CD4-positive, alpha-beta T cell treated with Interferon gamma for 1 hour (primary cell): ENCODE data around the gene SELENOW.
A peak's percentile ranks its signal among the peaks of the same experiment; 100 is the strongest.
"Not testable (repeated sequence)": the region's sequence is repeated elsewhere in the genome, so short reads cannot be mapped to it uniquely, and the experiment has no call there.

ENCODE experiments used
- DNase-seq: peaks from one replicate; pipeline ENCODE4 v3.0.0-alpha.2; 2020

Gene SELENOW

DNA sequence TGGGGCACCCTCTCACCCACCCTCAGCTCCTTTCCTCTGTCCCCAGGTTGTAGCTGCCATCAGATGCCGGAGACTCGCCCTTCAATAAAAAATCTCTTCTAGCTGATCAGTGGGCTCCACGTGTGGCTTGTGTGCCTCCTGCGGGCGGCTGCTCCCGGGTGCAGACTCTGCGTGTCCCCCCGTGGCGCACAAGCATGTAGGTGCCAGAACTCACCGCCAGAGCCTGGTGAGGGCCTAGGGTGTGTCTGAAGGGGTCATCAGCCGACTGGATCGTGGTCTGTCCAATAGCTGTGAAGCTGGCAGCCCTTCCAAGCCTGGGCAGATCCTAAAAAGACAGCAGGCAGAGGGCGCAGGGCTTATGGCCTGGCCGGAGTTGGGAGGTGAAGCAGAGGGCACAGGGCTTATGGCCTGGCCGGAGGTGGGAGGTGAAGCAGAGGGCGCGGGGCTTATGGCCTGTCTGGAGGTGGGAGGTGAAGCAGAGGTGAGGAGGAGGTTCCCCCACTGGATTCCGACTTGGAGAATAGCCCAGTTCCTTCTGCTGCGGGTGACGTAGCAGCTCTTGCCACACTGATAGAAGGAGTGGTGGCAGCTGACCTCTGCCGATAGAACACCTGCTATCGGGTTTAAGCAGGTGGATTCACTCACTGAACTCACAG lies 21.4 kb upstream of the SELENOW start:
- DNase-seq: no peak

DNA sequence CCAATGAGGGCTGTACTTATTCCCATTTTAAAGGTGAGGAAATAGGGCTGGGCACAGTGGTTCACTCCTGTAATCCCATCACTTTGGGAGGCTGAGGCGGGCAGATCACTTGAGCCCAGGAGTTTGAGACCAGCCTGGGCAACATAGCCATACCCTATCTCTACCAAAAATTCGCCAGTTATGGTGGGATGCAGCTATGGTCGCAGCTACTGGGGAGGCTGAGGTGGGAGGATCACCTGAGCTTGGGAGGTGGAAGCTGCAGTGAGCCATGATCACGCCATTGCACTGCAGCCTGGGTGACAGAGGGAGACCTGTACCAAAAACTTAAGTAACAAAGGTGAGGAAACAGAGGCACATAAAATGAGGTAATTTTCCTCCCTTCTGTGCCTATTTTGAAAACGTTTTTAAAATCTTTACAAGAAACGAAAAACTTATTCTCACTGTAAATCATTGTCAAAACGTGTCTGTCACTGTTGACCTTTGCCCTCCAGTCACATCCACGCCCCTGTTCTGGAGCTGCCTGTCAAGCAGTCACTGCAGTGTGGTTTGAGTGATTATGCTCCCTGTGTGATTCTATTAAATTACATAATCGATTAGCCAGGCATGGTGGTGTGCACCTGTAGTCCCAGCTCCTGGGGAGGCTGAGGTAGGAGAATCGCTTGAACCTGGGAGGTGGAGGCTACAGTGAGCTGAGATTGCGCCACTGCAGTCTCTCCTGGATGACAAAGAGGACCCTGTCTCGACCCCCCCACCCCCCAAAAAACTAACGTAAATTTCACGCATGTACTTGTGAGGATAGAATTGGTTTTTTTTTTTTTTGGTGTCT lies 20.7 kb upstream of the SELENOW start:
- no peak for DNase-seq

DNA sequence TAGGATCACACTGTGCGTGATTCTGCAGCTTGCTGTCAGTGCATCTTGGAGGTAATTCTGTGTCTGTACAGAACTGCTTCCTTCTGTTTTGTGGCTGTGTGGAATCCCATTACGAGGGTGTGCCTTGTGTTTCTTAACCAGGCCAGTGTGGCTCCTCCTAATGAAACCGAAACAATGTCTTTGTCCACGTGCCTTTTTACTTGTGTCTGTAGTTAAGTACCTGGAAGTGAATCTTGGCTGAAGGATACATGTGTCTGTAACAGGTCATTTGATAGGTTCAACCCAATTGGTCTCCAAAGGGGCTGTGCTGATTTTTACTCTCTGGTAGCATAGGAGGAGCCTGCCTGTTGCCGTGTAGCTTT lies 20.1 kb upstream of the SELENOW start:
- DNase-seq: no peak

DNA sequence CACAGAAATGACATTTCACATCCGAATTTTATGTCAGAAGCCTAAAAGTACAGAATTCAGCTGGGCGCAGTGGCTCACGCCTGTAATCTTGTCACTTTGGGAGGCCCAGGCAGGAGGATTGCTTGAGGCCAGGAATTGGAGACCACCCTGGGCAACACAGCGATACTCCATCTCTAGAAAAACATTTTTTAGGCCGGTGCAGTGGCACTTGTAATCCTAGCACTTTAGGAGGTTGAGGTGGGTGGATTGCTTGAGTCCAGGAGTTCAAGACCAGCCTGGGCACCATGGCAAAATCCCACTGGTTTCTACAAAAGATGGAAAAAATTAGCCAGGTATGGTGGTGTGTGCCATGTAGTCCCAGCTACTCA lies 17.9 kb upstream of the SELENOW start:
- no peak for DNase-seq

DNA sequence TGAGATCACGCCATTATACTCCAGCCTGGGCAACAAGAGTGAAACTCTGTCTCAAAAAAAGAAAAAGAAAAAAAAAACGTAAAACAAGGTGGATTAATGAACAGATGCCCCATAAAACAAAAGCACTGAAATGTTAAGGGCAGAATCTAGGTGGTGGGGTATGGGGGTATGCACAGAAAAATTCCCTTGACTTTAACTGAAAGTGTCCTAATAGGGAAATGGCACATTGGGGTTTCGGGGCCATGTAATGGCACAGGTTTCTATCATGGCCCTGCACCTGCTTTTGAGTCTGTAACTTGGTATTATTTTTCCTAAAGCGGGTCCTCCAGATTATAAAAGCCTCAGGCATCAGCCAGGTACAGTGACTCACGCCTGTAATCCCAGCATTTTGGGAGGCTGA lies 16.9 kb upstream of the SELENOW start:
- DNase-seq: no peak

DNA sequence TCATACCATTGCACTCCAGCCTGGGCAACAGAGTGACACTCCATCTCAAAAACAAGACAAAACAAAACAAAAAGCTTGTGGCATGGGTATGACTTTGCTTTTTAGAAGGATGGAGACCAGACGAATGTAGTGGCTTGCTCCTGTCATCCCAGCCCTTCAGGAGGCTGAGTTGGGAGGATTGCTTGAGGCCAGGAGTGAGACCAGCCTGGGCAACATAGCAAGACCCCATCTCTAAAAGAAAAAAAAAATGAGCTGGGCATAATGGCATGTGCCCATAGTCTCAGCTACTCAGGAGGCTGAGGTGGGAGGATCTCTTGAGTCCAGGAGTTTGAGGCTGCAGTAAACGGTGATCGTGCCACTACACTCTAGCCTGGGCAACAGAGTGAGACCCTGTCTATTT lies 16.4 kb upstream of the SELENOW start:
- DNase-seq: no peak

DNA sequence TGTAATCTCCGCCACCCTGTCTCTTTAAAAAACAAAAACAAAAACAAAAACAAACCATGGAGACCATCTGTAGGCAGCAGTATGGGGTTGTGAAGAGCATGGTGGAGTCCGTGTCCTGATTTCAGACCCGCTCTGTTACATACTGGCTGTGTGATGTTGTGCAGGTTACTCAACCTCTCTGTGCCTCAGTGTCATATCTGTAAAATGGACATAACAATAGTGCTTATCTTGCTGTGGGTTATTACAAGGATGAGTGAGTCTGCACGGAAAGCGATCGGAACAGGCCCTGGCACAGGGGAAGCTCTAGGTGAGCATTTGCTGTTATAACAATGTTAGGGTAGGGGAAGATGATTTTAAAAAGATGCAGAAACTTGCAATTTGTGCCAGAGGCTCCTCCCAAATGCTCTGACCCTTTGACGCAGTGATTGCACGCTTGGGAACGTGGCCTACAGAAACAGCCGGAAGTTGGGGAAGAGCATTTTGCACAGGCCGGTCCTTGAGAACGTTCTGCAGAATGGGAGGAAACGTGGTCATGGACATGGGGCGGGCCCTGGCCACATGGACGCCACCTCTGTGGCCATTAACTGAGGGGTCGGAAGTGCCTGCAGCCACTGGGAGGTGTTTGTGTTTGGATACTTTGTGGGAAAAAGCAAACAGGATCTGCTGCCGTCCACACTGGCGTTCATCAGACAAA lies 15.7 kb upstream of the SELENOW start:
- no peak for DNase-seq

DNA sequence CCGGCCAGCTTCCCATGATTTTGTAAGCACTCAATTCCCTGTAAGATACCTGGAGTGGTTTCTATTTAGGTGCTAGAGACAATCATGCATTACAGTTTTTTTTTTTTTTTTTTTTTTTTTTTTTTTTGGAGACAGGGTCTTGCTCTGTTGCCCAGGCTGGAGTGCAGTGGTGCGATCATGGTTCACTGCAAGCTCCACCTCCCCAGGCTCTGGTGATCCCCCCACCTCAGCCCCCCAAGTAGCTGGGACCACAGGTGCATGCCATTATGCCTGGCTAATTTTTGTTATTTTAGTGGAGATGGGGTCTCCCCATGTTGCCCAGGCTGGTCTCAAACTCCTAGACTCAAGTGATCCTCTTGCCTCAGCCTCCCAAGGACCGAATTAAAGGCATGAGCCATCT lies 13.8 kb upstream of the SELENOW start:
- DNase-seq: not testable (repeated sequence)

DNA sequence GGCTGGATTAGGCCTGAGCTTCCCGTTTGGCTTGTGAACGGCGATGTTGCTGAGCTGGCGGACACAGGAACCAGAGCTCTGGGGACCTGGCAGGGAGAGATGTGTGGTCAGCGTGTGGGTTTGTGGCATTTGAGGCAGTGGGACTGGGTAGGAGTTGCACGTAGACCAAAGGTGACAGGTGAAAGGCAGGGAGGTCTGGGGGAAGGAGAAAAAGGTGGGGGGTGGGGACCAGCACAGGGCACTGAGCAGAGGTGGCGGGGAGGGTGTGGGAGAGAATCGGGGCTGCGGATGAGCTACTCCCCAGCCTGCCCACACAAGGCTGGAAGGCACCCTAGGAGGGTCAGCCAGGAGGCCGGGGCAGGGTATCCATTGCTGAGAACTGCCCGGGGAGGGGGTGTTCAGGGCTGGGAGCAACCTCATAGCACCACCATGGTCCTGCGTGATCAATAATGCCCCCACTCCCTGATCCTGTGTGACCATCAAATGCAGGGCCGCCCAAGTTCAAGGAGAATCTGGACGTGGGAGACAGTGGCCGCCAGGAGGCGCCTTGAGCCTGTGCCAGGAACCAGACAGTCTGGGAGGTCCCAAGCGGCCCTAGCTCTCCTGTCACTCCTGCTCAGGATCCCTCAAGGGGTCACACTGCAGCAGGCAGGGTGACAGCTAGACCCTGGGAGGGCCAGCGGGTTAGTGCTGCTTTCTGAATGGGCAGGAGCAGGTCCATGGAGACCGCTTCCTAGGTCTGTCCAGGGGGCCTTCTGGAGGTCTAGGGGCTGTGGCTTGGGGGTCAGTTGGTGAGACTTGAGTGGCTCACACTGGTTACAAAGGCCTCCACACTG lies 12.8 kb upstream of the SELENOW start:
- peak; percentile 17 for DNase-seq

DNA sequence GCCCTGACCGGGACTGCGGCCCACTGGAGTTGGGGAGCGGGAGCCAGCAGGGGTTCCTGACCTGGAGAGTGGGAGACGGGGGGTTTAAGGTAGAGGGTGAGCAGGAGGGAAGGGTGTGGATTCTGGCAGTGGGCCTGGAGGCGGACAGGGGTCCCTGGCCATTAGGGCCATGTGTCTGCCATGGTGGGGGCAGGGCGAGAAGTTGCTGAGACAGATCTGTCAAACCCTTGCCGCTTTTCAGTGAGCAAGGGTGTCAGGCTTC lies 12.2 kb upstream of the SELENOW start:
- DNase-seq: no peak

DNA sequence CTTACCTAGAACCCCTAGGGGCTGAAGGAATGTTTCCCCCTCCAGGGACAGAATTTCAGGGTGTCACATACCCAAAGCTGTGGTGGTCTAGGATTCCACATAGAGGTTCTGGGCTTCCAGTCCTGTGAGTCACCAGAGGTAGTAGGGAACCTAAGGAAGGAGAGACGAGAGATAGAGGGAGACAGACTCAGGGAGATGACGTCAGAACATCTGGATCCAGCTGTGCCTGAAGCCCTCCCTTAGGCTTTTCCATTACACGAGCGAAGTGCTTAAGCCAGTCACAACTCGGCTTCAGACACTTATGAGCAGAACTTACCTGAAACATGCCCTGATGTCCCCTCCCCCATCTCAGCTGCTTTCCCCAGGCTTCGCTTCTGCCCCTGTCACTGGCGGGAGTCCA lies 11.8 kb upstream of the SELENOW start:
- DNase-seq: no peak

DNA sequence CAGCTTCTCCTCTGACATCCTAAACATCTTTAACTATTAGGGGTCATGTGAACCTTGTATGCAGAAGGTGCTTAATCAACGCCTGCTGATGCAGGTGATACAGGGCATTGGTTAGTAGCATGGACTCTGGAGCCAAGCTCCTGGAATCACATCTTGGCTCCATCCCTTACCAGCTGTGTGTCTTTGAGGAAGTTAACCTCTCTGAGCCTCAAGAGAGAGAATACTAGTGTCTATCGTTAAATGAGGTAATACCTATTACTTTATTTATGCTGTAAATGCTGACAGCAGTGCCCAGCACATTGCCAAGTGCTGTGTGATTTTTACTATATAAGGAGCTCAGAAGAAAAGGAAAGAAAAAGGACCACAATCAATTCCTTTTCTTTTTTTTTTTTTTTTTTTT lies 11.2 kb upstream of the SELENOW start:
- DNase-seq: no peak

DNA sequence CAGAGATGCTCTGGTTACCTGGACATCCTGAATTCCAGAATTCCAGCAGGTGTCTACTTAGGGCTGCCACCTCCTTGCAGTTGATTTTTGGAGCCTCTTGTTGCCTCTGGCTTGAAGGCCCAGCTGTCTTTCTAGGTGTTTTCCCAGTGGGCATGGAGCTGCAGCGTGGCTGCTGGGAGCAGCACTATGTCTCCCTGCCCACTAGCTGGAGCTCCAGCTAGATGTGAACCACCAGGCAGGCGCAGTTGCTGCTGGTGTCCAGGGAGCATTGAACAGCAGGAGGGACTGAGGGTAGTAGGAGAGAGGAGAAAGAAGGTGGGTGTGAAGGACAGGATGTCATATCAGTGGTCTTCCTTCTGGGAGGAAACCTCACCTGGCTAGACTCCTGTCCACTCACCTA lies 9.9 kb upstream of the SELENOW start:
- DNase-seq: no peak

DNA sequence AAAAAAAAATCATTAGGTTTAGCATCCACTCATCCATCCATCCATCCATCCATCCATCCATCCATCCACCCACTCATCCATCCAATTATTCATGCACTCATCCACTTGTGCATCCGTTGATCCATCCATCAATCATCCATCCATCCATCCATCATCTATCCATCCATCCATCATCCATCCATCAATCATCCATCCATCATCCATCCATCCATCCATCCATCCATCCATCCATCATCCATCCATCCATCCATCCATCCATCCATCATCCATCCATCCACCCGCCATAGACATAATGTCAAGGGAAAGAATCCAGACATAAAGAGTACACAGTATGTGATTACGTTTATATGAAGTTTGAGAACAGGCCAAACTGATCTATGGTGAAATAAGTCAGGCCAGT lies 9.0 kb upstream of the SELENOW start:
- no peak for DNase-seq

DNA sequence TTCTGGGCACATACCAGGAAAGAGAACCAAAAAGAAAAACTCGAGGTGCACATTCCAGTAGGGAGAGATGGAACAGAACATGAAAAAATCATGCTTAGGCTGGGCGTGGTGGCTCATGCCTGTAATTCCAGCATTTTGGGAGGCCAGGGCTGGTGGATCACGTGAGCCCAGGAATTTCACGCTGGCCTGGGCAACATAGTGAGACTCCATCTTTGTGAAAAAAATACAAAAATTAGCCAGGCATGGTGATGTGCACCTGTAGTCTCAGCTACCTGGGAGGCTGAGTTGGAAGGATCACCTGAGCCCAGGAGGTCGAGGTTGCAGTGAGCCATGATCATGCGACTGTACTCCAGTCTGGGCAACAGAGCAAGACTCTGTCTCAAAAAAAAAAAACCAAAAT lies 7.2 kb upstream of the SELENOW start:
- not testable (repeated sequence) for DNase-seq

DNA sequence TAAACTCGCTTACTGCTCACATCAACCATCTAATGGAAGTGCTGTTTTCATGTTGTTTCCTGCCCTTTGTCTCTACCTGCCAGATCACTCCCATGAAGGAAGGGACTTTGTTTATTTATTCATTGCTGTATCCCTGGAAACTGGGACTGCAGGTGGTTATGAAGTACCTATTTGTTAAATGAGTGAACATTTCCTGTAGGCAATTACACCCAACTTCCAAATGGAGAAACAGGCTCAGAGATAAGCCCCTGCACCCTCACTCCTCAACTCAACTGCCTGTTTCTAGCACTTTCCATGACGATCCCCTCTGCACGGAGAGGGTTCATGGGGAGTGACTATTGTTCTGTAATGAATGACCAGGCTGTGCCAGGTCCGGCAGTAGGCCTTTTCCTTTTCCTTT lies 1.9 kb upstream of the SELENOW start:
- no peak for DNase-seq

DNA sequence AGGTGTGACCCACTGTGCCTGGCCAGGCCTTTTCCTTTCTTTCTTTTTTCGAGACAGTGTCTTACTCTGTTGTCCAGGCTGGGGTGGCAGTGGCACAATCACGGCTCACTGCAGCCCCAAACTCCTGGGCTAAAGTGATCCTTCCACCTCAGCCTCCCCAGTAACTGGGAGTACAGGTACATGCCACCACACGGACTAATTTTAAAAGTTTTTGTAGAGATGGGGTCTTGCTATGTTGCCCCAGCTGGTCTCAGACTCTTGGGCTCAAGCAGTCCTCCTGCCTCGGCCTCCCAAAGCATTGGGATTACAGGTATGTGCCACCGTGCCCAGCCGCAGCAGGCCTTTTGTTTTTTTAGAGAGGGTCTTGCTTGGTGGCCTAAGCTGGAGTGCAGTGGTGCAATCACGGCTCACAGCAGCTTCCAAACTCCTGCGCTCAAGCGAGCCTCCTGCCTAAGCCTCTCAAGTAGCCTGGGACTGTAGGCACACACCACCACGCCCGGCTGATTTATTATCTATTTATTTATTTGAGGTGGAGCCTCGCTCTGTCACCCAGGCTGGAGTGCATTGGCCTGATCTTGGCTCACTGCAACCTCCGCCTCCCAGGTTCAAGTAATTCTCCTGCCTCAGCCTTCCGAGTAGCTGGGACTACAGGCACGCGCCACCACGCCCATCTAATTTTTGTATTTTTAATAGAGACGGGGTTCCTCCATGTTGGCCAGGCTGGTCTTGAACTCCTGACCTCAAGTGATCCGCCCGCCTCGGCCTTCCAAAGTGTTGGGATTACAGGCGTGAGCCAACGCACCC lies 1.1 kb upstream of the SELENOW start:
- DNase-seq: not testable (repeated sequence)

DNA sequence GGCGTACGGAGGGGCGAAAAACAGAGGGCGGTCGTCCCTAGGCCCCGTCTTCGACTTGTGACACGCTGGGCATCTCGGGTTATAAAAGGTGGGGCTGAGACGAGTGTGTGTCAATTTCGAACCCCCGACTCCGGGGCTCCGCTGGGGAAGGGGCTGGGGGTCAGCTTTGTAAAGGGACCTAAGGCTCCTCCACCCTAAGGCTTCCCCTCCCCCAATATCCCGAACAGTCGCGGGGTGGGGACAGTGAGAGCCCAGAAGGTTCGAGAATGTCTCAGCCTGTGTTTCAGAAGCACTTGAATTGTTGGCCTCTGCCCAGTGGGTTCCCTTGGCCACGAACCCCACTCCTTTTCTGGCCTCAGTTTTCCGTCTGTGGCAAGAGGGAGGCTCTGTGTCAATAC lies 450 bp downstream of the SELENOW start:
- DNase-seq: no peak

DNA sequence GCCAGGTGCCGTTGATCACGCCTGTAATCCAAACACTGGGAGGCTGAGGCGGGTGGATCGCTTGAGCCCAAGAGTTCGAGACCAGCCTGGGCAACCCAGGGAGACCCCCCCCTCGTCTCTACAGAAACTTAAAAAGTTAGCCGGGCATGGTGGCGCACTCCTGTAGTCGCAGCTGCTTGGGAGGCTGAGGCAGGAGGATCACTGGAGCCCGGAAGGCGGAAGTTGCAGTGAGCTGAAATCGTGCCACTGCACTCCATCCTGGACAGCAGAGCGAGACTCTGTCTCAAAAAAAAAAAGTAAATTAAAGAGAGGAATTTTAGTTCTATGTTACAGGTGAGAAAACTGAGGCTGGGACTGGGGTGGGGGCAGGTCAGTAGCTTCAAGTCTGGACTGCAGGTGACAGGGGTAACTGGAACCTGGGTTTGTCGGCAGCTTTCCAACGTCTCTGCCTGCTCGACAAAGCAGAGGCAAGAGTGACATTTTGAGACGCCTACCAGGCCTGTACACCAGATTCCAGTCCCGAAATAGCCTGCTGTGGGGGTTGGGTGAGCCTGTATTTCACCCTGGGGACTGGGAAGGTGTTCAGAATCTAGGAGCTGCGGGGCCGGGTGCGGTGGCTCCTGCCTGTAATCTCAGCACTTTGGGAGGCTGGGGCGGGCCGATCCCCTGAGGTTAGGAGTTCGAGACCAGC lies 1.2 kb downstream of the SELENOW start:
- no peak for DNase-seq

DNA sequence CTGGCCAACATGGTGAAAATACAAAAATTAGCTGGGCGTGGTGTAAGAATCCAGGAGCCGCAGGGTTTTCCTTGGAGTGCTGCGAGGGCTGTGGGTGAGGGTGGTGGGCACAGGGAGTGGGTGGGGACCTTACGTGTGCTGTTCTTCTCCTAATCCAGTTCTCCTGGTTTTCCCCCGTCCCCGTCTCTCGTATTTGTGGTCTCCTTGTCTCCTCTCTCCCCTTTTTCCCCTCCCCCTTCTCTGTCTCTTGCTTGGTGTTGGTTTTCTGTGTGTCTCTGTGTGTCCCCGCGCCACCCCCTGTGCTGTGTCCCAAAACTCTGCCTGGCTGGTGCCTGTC lies 1.7 kb downstream of the SELENOW start:
- DNase-seq: no peak

DNA sequence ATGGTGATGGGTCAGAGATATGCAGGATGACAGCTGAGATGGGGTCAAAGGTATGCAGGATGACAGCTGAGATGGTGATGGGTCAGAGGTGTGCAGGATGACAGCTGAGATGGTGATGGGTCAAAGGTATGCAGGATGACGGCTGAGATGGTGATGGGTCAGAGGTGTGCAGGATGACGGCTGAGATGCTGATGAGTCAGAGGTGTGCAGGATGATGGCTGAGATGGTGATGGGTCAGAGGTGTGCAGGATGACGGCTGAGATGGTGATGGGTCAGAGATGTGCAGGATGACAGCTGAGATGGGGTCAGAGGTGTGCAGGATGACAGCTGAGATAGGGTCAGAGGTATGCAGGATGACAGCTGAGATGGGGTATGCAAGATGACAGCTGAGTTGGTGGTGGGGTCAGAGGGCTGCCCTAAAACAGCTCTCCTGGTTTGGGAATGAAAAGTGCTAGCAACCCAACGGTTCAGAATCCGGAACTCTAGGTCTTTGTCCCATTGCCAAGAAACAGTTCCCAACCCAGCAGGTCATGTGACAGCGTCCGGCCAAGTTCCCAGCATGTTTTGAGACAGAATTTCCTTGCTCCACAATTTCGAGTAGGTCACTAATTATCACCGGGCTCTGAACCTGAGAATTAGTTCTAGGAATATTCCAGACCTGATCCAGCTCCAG lies 3.2 kb downstream of the SELENOW start:
- no peak for DNase-seq

DNA sequence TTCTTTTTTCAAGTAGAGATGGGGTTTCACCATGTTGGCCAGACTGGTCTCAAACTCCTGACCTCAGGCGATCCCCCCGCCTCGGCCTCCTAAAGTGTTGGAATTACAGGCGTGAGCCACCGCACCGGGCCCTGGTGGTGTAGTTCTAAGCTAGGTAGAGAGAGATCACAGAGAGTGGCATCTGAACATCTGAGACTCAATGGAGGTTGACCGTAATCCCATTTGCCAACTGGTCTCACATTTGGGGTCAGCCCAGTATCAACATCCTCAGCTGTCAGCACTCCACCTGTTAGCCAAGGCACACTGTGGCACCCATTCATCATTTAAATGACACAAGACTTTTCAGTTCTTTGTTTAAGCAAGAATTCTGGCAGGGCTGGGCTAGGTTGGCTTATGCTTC lies 8.1 kb downstream of the SELENOW start:
- no peak for DNase-seq
